ENCODE measurements around the gene ZNF365.
"Not testable (repeated sequence)": the region's sequence is repeated elsewhere in the genome, so short reads cannot be mapped to it uniquely, and the experiment has no call there.

Gene ZNF365

DNA sequence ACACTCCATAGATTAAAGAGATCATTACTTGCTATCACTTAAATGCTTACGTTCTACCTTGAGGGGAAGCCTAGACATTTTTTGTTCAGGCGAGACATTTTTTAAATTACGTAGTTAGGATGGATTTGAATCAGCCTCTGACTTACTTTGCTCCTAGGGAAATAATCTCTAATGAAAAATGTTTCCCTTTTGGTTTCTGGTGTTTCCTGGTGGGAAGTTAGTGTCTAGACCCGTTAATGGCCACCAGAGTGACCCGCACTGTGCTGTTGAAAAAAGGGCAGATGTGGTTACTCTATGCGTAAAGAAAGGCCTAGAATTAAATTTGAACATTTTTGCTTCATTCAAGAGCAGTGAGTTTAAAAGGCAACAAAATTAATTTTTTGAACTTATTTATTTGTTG is 3.8 kb downstream of the ZNF365 start:
- FAIRE-seq = no peak

DNA sequence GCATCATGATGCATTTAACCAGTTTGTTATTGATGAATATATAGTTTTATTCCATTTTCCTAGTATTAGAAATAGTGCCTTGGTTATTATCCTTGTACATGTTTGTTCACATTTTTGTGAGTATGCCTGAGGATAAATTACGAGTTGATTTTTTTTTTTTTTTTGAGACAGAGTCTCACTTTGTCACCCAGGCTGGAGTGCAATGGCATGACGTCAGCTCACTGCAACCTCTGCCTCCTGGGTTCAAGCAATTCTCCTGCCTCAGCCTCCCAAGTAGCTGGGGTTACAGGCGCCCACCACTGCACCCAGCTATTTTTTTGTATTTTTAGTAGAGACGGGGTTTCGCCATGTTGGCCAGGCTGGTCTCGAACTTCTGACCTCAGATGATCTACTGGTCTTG is 4.7 kb downstream of the ZNF365 start:
- not testable (repeated sequence) for FAIRE-seq

DNA sequence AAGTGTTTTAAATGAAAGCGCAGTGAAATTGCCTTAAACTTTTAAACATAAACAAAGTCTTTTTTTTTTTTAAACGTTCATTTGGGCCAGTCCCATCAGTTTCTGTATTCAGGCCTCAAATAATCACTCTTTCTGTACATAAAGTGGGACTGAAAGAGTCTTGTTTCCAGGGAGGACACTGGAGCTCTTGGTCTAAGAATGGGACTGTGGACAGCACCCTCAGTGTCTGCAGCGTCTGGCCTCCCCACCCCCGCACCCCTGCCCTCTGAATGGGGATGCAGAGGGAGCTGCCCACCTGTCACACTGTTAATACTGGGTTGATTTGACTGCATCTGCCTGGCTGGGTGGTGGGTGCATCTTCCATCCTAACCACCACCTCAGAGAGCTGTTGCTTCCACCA is 5.2 kb downstream of the ZNF365 start:
- FAIRE-seq = no peak

- FAIRE-seq = no peak
These were observed 5.8 kb downstream of the ZNF365 start for GRCh38 chr10:62380016-62380415.

GRCh38 chr10:62381385-62382102 is 7.4 kb downstream of the ZNF365 start:
- no peak for FAIRE-seq

GRCh38 chr10:62382831-62383230 is 8.7 kb downstream of the ZNF365 start:
- FAIRE-seq = no peak

DNA sequence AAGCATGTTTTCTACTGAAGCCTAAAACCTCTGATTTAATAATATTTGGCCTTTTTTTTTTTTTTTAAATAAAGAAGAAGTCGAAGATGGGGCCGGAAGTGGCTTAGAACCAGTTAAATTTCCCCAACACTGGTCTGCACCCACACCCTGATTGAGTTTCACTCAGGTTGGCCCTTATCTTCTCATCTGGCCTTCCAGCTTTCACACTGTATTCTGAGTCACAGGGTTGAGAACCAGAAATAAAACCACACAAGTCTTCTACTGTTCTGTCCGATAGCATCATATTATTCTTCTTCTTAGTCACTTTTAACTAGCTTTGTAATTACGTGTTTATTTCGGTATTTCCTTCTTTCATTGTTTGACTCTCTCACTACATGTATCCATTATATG is 9.9 kb downstream of the ZNF365 start:
- FAIRE-seq = no peak

- FAIRE-seq = no peak
These were observed 10.4 kb downstream of the ZNF365 start for GRCh38 chr10:62384447-62385081.

GRCh38 chr10:62386356-62387320 is 12.5 kb downstream of the ZNF365 start:
- no peak for FAIRE-seq

- no peak for FAIRE-seq
These were observed 14.2 kb downstream of the ZNF365 start for GRCh38 chr10:62388328-62388727.

GRCh38 chr10:62390497-62391176 is 16.5 kb downstream of the ZNF365 start:
- FAIRE-seq = no peak

GRCh38 chr10:62393237-62393636 is 19.1 kb downstream of the ZNF365 start:
- FAIRE-seq = no peak

GRCh38 chr10:62394556-62395018 is 20.4 kb downstream of the ZNF365 start:
- FAIRE-seq = no peak

GRCh38 chr10:62395892-62396291 is 21.7 kb downstream of the ZNF365 start:
- FAIRE-seq = no peak

DNA sequence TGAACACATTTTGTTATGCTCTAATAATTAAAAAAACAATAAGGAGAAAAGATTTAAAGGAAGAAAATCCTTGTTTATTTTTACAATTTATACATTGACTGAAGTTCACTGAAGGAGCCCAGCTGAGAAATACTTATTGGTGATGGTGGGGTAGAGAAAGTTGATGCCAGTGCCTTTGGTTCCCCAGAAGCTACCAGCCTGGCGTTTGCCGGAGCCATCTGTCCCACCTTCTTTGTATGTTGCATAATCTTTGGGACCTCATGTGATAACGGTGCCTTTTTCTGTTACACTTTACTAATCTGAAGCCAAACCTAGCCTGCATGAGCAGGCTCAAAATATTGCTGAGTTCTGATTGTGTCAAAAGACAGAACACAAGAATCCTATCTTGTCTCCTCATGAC is 22.7 kb downstream of the ZNF365 start:
- FAIRE-seq = no peak

- FAIRE-seq = no peak
These were observed 25.0 kb downstream of the ZNF365 start for GRCh38 chr10:62399211-62399610.

GRCh38 chr10:62402508-62402907 is 28.3 kb downstream of the ZNF365 start:
- FAIRE-seq = no peak

DNA sequence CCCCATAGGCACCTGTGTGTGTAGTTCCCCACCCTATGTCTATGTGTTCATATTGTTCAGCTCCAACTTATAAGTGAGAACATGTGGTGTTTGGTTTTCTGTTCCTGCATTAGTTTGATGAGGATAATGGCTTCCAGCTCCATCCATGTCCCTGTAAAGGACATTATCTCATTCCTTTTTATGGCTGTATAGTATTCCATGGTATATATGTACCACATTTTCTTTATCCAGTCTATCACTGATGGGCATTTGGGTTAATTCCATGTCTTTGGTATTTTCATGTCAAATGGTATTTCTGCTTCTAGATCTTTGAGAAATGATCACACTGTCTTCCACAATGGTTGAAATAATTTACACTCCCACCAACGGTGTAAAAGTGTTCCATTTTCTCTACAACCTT is 36.4 kb downstream of the ZNF365 start:
- FAIRE-seq = not testable (repeated sequence)

DNA sequence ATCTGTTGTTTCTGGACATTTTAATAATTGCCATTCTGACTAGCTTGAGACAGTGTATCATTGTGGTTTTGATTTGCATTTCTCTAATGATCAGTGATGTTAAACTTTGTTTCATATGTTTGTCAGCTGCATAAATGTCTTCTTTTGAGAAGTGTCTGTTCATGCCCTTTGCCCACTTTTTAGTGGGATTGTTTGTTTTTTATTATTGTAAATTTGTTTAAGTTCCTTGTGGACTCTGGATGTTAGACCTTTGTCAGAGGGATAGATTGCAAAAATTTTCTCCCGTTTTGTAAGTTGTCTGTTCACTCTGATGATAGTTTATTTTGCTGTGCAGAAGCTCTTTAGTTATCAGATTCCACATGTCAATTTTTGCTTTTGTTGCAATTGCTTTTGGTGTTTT is 36.8 kb downstream of the ZNF365 start:
- not testable (repeated sequence) for FAIRE-seq

DNA sequence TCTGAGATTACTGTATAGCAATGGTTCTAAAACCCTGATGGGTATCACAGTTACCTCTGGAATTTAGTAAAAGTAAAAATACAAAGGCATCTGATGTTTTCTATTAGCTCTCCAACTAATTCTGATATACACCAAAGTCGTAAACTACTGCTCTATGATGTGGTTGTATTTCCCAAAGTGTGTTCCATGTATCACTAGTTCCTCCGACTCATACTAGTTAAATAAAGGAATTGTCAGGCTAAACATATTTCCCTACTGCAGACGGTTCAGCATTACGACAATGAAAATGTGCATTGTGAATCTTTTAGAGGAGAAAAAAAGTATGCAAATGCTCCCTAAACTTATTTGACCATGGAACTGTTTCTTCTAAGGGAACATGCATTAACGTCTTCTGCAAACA is 38.9 kb downstream of the ZNF365 start:
- FAIRE-seq = no peak

DNA sequence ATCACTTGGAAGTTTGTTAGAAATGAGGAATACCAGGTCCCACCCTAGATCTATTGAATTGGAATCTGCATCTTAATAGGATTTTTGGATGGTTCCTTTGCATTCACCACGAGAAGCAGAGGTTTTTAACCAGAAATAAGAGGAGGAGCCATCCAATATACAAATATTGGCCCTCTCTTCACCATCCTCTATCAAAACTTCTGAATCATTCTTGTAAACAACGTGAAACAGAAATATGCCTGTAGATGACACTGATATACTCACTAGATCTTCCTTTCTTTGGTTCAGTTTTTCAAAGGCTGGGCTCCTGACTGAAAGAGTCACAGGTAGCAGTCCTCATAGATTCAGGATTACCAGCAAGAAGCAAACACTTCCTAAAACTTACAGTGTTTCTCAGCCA is 39.5 kb downstream of the ZNF365 start:
- no peak for FAIRE-seq

- no peak for FAIRE-seq
These were observed 40.2 kb downstream of the ZNF365 start for GRCh38 chr10:62414359-62414758.

DNA sequence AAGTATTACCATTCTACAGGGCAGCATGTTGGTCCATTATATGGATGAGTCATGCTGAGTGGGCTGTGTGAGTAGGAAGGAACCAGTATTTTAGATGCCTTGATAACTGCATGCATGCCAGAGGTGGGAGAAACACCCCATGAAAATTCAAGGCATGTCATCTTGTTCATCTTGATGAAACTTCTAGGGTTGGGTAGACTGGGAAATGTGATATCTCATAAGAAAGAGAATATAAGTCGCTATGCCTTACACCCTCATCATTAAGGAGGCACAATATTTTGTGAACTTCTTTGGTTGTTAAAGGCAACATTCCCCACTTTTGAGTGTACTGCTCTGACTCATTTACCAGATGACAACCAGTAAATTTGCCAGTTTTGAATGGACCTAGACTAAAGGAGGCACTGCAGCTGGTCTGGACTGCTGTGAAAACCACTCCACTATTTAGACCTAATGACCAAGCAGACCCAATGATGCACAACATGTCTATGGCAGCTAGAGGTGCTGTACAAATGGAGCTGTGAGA is 48.0 kb downstream of the ZNF365 start:
- FAIRE-seq = no peak
